ENCODE data around the gene EMP3. TPM values are rescaled to one million over a fixed set of nuclear protein-coding genes. Genes with fewer than 3 reads are reported as not detected.

Gene EMP3
- total and polyA plus RNA-seq, 2 experiments from 2014 or later = 68.4 to 381 TPM

DNA sequence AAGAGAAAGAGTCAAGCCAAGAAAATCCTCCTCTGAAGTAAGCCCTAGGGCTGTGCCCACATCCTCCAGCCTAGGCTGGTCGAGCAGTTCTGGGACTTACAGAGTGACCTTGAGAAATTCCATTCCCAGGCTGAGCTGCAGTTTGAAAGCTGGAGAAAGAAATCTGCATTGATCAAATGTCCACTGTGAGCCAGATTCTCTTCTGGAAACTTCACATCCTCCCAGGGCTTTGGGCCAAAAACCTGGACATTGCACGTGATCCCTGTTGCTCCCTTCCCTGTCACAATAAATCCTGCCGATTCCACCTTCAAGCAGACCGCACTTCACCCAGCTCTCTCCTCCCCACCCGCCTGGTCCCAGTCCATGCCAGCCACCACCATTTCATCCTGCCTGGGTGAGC is 22.7 kb downstream of the EMP3 start:
- H2AFZ ChIP-seq = no peak overlapping the region
- no peaks in the 10 kb centered on the region for H3K9me3 ChIP-seq (ENCODE audit: low read depth)
- H4K20me1 ChIP-seq (ENCODE audit: insufficient read depth, poor library complexity, severe bottlenecking) = no peaks in the 10 kb centered on the region
- no peaks in the 10 kb centered on the region for H3K4me1 ChIP-seq (ENCODE audit: insufficient read depth)
- H3K4me2 ChIP-seq = no peak overlapping the region
- DNase-seq (ENCODE audit: low spot score) = no peak
- H3K27me3 ChIP-seq = no peaks in the 10 kb centered on the region
- H3K36me3 ChIP-seq (replicated peaks; ENCODE audit: insufficient read depth, low read depth) = no peaks in the 10 kb centered on the region
- no peaks in the 10 kb centered on the region for H3K79me2 ChIP-seq
- no peak overlapping the region for H3K4me3 ChIP-seq
- no peaks in the 10 kb centered on the region for H3K9me2 ChIP-seq (replicated peaks; ENCODE audit: insufficient read depth)
- no peak for TF ChIP-seq EZH2 (IDR thresholded peaks at IDR 0.05; ENCODE audit: borderline replicate concordance)
- TF ChIP-seq EZH2phosphoT487 (IDR thresholded peaks at IDR 0.05; ENCODE audit: low read depth, severe bottlenecking, unreplicated experiment) = no peak
- no peak for TF ChIP-seq CTCF (IDR thresholded peaks at IDR 0.05; ENCODE audit: poor library complexity)
- 74% methylated on average over 5 of the region's 5 CpGs for WGBS (ENCODE audit: low lambda C conversion rate, missing lambda C conversion rate)
- H3K27ac ChIP-seq = no peak overlapping the region

- Histone ChIP-seq H3K36me3 (replicated peaks; ENCODE audit: insufficient read depth, low read depth) (no peaks in the 10 kb centered on the region), H3K9me3 (ENCODE audit: low read depth) (no peaks in the 10 kb centered on the region), H3K79me2 (no peaks in the 10 kb centered on the region), H3K27me3 (no peaks in the 10 kb centered on the region), H3K27ac (no peak overlapping the region), H2AFZ (no peak overlapping the region), H3K4me2 (no peak overlapping the region), H3K9me2 (replicated peaks; ENCODE audit: insufficient read depth) (no peaks in the 10 kb centered on the region), H4K20me1 (ENCODE audit: insufficient read depth, poor library complexity, severe bottlenecking) (no peaks in the 10 kb centered on the region), H3K4me1 (ENCODE audit: insufficient read depth) (no peaks in the 10 kb centered on the region), H3K4me3 (no peak overlapping the region)
- 87% methylated on average over 7 of the region's 7 CpGs for WGBS (ENCODE audit: low lambda C conversion rate, missing lambda C conversion rate)
- TF ChIP-seq EZH2 (IDR thresholded peaks at IDR 0.05; ENCODE audit: borderline replicate concordance) (no peak), CTCF (IDR thresholded peaks at IDR 0.05; ENCODE audit: poor library complexity) (no peak)
- no peak for DNase-seq (ENCODE audit: low spot score)
Observed at GRCh38 chr19:48348737-48349136, 23.4 kb downstream of the EMP3 start.

GRCh38 chr19:48350856-48351255 is 25.5 kb downstream of the EMP3 start:
- H3K27me3 ChIP-seq = no peaks in the 10 kb centered on the region
- no peak overlapping the region for H3K27ac ChIP-seq
- H3K9me3 ChIP-seq (ENCODE audit: low read depth) = no peaks in the 10 kb centered on the region
- H3K4me2 ChIP-seq = no peak overlapping the region
- no peaks in the 10 kb centered on the region for H3K9me2 ChIP-seq (replicated peaks; ENCODE audit: insufficient read depth)
- no peak for TF ChIP-seq EZH2phosphoT487 (IDR thresholded peaks at IDR 0.05; ENCODE audit: low read depth, severe bottlenecking, unreplicated experiment)
- no peak for TF ChIP-seq EZH2 (IDR thresholded peaks at IDR 0.05; ENCODE audit: borderline replicate concordance)
- no peak for TF ChIP-seq CTCF (IDR thresholded peaks at IDR 0.05; ENCODE audit: poor library complexity)
- DNase-seq (ENCODE audit: low spot score) = no peak
- no peak overlapping the region for H2AFZ ChIP-seq
- H3K4me3 ChIP-seq = no peak overlapping the region
- H4K20me1 ChIP-seq (ENCODE audit: insufficient read depth, poor library complexity, severe bottlenecking) = no peaks in the 10 kb centered on the region
- WGBS (ENCODE audit: low lambda C conversion rate, missing lambda C conversion rate) = 97% methylated on average over 5 of the region's 5 CpGs
- no peaks in the 10 kb centered on the region for H3K36me3 ChIP-seq (replicated peaks; ENCODE audit: insufficient read depth, low read depth)
- H3K79me2 ChIP-seq = no peaks in the 10 kb centered on the region
- H3K4me1 ChIP-seq (ENCODE audit: insufficient read depth) = peaks cover 3% of the 10 kb centered on the region

DNA sequence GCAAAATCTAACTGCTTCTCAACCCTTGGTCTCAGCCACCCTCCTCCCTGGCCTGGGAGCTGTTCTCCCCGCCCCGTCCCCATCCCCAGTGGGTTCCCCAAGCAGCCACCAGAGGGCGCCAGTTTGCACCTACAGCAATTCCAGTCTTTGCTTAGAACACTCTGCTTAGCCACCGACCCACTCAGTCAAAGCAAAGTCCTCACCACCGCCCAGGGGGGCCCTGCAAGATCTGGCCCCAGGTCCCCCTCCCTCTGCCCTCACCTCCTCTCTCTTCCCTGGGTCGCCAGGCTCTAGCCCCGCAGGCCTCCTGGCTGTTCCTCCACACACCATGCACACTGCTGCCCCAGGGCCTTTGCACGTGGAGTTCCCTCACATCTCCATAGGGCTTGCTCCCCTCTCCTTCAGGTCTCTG is 26.0 kb downstream of the EMP3 start:
- WGBS (ENCODE audit: low lambda C conversion rate, missing lambda C conversion rate) = 60% methylated on average over 8 of the region's 8 CpGs
- H3K9me3 ChIP-seq (ENCODE audit: low read depth) = no peaks in the 10 kb centered on the region
- H3K9me2 ChIP-seq (replicated peaks; ENCODE audit: insufficient read depth) = no peaks in the 10 kb centered on the region
- H3K79me2 ChIP-seq = no peaks in the 10 kb centered on the region
- H2AFZ ChIP-seq = no peak overlapping the region
- no peaks in the 10 kb centered on the region for H4K20me1 ChIP-seq (ENCODE audit: insufficient read depth, poor library complexity, severe bottlenecking)
- TF ChIP-seq CTCF (IDR thresholded peaks at IDR 0.05; ENCODE audit: poor library complexity) (peak; percentile 67), EZH2 (IDR thresholded peaks at IDR 0.05; ENCODE audit: borderline replicate concordance) (no peak)
- no peak overlapping the region for H3K27ac ChIP-seq
- peaks cover 3% of the 10 kb centered on the region for H3K4me1 ChIP-seq (ENCODE audit: insufficient read depth)
- peak; percentile 70 for DNase-seq (ENCODE audit: low spot score)
- no peak overlapping the region for H3K4me2 ChIP-seq
- H3K4me3 ChIP-seq = no peak overlapping the region
- H3K36me3 ChIP-seq (replicated peaks; ENCODE audit: insufficient read depth, low read depth) = no peaks in the 10 kb centered on the region
- no peaks in the 10 kb centered on the region for H3K27me3 ChIP-seq
